Gastroesophageal sphincter (tissue), 3 donors: ENCODE measurements around the gene C1orf116.

ENCODE experiments used
- CTCF ChIP-seq, 4 experiments: fragments of 200-600 bp in 2 of 4; fragments of 450-650 bp in 2 of 4; sonication (generic) in 1 of 4; IDR thresholded peaks; one replicate each; pipeline ENCODE4 v1.5.1; 2017 to 2019; ENCODE audit warnings: antibody characterized with exemption in 4 of 4, mild to moderate bottlenecking in 2 of 4, moderate library complexity in 2 of 4
- EP300 ChIP-seq: sonication (generic); formaldehyde crosslinking; IDR thresholded peaks from one replicate; pipeline ENCODE4 v1.6.1; 2017; ENCODE audit warnings: antibody characterized with exemption, mild to moderate bottlenecking
- POLR2A ChIP-seq, 2 donors: fragments of 450-650 bp; IDR thresholded peaks; one replicate each; pipeline ENCODE4 v1.6.1; 2017; ENCODE audit warnings: antibody characterized with exemption in 2 of 2, mild to moderate bottlenecking in 2 of 2, moderate library complexity in 1 of 2
- POLR2AphosphoS5 ChIP-seq: sonication (generic); formaldehyde crosslinking; IDR thresholded peaks from one replicate; pipeline ENCODE4 v1.6.1; 2017; ENCODE audit warnings: antibody characterized with exemption

- TF ChIP-seq CTCF (IDR thresholded peaks at IDR 0.05) (no peak), EP300 (no peak), POLR2AphosphoS5 (no peak), POLR2A (IDR thresholded peaks at IDR 0.05) (no peak)
Measured at GRCh38 chr1:207058252-207058651, 25.7 kb upstream of the C1orf116 start.
